ENCODE data around the gene LIME1. TPM values are rescaled to one million over a fixed set of nuclear protein-coding genes. Genes with fewer than 3 reads are reported as not detected.

LIME1 gene
- total and polyA plus RNA-seq, 10 of the 15 experiments (the other 5 are each of a cell fraction or from before 2014, with no cell fraction given): 0.35 to 154 (median 49.9) TPM

DNA sequence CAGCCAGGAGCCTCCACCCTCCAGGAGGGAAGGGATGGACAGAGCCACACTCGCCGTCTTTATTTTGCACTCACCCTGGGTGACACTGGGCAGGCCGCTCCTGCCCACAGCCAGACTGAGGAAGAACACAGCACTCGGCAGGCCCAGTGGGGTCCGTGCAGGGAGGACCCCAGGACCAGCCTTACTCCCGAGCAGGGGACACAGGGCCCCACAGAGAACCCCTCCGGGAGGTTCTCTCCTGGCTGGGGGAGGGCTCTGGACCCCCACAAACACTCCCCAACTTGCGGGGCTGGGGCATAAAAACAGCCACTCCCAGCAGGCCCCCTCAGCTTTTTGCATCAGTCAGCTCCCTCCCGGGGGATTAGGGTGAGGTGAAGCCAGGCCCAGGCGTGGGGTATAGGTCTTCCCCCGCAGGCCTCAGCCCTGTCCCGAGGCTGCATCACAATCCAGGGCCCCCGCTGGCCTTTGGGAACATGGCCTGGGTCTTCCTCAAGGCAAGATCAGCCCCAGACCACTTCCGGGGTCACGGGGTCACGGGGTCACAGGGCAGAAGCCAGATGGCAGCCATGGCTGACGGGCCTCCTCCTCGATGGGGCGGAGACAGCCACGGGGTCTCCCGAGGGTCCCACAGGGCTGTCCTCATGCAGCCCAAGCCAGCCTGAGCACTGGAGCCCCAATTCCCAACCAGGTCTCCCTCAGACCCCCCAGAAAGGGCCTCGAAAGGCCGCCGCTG lies 36.8 kb upstream of the LIME1 start:
- Histone ChIP-seq H2AFZ (ENCODE audit: control insufficient read depth, low read depth, low read length) (no peak overlapping the region), H3K27me3 (replicated peaks in 1 of 2; ENCODE audit: control insufficient read depth in 2 of 2, insufficient read depth in 2 of 2, low read length in 1 of 2) (no peaks in the 10 kb centered on the region), H3K79me2 (ENCODE audit: control insufficient read depth, insufficient read depth, low read length) (no peaks in the 10 kb centered on the region), H3K9me3 (replicated peaks; ENCODE audit: control insufficient read depth, insufficient read depth, low read length) (no peaks in the 10 kb centered on the region), H3K36me3 (ENCODE audit: control insufficient read depth in 2 of 2, insufficient read depth in 2 of 2, low read length in 1 of 2) (peaks cover under 1 to 3% of the 10 kb centered on the region in 2 experiments; a peak in 3 of 4 replicates), H3K4me1 (ENCODE audit: control insufficient read depth, insufficient read depth, low read length) (peaks cover 16% of the 10 kb centered on the region), H3K9ac (ENCODE audit: control insufficient read depth, insufficient read depth, low read length) (peak overlapping the region; percentile 20; the same call in 1 of the 2 replicates), H3K27ac (ENCODE audit: control insufficient read depth, insufficient read depth) (peak overlapping the region; percentile 75), H3K4me3 (no peak overlapping the region), H4K20me1 (ENCODE audit: control insufficient read depth, insufficient read depth) (no peaks in the 10 kb centered on the region), H3K4me2 (ENCODE audit: control insufficient read depth, insufficient read depth) (peak overlapping the region; percentile 19; the same call in 1 of the 2 replicates)
- no peak for FAIRE-seq
- CTCF ChIA-PET: interaction anchor here (1.0 to 1.6 kb wide), 2 partner anchors 8 to 162 kb away, joined by 4 to 8 read pairs; partner anchors contain the start of genes ARFRP1, PTK6 and ZGPAT
- RAD21 ChIA-PET (ENCODE audit: unreplicated experiment): interaction anchor here (1.6 kb wide), 1 partner anchor 8 kb away, joined by 4 read pairs; the partner anchor contains the start of genes ARFRP1 and ZGPAT
- DNase-seq (ENCODE audit: low read depth, low spot score): no peak
- WGBS (ENCODE audit: insufficient coverage, insufficient replicate concordance, low lambda C conversion rate, missing lambda C conversion rate): 36% methylated on average over 21 of the region's 24 CpGs
- TF ChIP-seq PAX5 (IDR thresholded peaks at IDR 0.05; ENCODE audit: borderline replicate concordance, low read depth, low read length) (0 out of 2 replicates have a peak, but pooled peaks have one; percentile 9), JUND (IDR thresholded peaks at IDR 0.05; ENCODE audit: low read depth, low read length) (no peak), NR2C1 (IDR thresholded peaks at IDR 0.05) (peak; percentile 81), RAD51 (IDR thresholded peaks at IDR 0.05) (no peak), YY1 (IDR thresholded peaks at IDR 0.05; ENCODE audit: low read depth, low read length) (peak; percentile 19; the same call in 1 of the 2 replicates), RBBP5 (conservative IDR thresholded peaks at IDR 0.05) (no peak), SMAD5 (IDR thresholded peaks at IDR 0.05; ENCODE audit: low read depth) (no peak), POLR2A (IDR thresholded peaks at IDR 0.05; ENCODE audit: low read depth, low read length) (peak; percentile 59), NR2C2 (IDR thresholded peaks at IDR 0.05; ENCODE audit: borderline replicate concordance, control insufficient read depth, insufficient read length, low read depth) (peak; percentile 13), FOS (IDR thresholded peaks at IDR 0.05; ENCODE audit: borderline replicate concordance, extremely low read depth, insufficient read length) (no peak), STAT3 (IDR thresholded peaks at IDR 0.05; ENCODE audit: low read depth, low read length) (no peak), SUPT20H (IDR thresholded peaks at IDR 0.05; ENCODE audit: borderline replicate concordance, control insufficient read depth, low read depth, low read length) (no peak), LARP7 (IDR thresholded peaks at IDR 0.05) (peak; percentile 33; the same call in 1 of the 2 replicates), NR2F1 (conservative IDR thresholded peaks at IDR 0.05) (peak; percentile 87), CEBPZ (IDR thresholded peaks at IDR 0.05; ENCODE audit: low read depth, low read length) (no peak)
- TF ChIP-seq, protein P1, sequence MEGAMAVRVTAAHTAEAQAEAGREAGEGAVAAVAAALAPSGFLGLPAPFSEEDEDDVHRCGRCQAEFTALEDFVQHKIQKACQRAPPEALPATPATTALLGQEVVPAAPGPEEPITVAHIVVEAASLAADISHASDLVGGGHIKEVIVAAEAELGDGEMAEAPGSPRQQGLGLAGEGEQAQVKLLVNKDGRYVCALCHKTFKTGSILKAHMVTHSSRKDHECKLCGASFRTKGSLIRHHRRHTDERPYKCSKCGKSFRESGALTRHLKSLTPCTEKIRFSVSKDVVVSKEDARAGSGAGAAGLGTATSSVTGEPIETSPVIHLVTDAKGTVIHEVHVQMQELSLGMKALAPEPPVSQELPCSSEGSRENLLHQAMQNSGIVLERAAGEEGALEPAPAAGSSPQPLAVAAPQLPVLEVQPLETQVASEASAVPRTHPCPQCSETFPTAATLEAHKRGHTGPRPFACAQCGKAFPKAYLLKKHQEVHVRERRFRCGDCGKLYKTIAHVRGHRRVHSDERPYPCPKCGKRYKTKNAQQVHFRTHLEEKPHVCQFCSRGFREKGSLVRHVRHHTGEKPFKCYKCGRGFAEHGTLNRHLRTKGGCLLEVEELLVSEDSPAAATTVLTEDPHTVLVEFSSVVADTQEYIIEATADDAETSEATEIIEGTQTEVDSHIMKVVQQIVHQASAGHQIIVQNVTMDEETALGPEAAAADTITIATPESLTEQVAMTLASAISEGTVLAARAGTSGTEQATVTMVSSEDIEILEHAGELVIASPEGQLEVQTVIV (IDR thresholded peaks at IDR 0.05; ENCODE audit: borderline replicate concordance, partially characterized antibody): no peak
- in situ Hi-C loops (cut with MboI) (no loop called here), intact Hi-C loops (cut with micrococcal nuclease; ENCODE audit: unreplicated experiment) (loop anchor here (2.0 kb wide), 1 partner anchor 87 kb away; no protein-coding TSS in a partner anchor)
- TSS peak; percentile 46 for BruUV-seq (replicated peaks)
- peak; percentile 41 for ATAC-seq
- POLR2A ChIA-PET: interaction anchor here (1.1 kb wide), 1 partner anchor 162 kb away, joined by 3 read pairs; the partner anchor contains the start of gene PTK6
- SMC1A ChIA-PET (ENCODE audit: uncharacterized antibody, unreplicated experiment): interaction anchor here (1.3 to 1.6 kb wide), 2 partner anchors 38 to 162 kb away, joined by 3 read pairs; no protein-coding TSS in a partner anchor

Measured in GM12878 (cell line).